C4-2B (cell line): Measurements from ENCODE around the gene HOXB9.

ENCODE experiments used
- CTCF ChIP-seq: fragments of 450-650 bp; conservative IDR thresholded peaks from 2 replicates; pipeline ENCODE4 v1.5.1; 2017; ENCODE audit warnings: mild to moderate bottlenecking
- ZFX ChIP-seq: fragments of 450-650 bp; IDR thresholded peaks from 2 replicates; pipeline ENCODE4 v1.6.1; 2017

- no peak for TF ChIP-seq CTCF
- TF ChIP-seq ZFX: no peak
Observed at GRCh38 chr17:48627118-48627597, 1.0 kb upstream of the HOXB9 start.
